HepG2 (cell line): ENCODE measurements around the gene CARS2. TPM values are rescaled to one million over a fixed set of nuclear protein-coding genes. Genes with fewer than 3 reads are reported as not detected.

Experiments used
- AGO1 ChIP-seq: fragments of 200-400 bp; formaldehyde crosslinking; IDR thresholded peaks from 2 replicates; pipeline ENCODE4 v1.6.1; 2017; ENCODE audit warnings: mild to moderate bottlenecking, low read depth, low read length, moderate library complexity; ENCODE audit not compliant: poor library complexity, severe bottlenecking
- ASH2L ChIP-seq: fragments of 300-600, 200-600 bp; sonication (generic); IDR thresholded peaks from 2 replicates; pipeline ENCODE4 v1.7.0; 2017; ENCODE audit warnings: low read depth, mild to moderate bottlenecking, moderate library complexity, mixed read lengths, low read length; ENCODE audit not compliant: insufficient read length
- CBX5 ChIP-seq: sonication (generic); formaldehyde crosslinking; IDR thresholded peaks from 2 replicates; pipeline ENCODE4 v1.4.0; 2020; ENCODE audit warnings: missing genetic modification reagents, borderline replicate concordance
- CHCHD3 ChIP-seq: sonication (generic); formaldehyde crosslinking; IDR thresholded peaks from 2 replicates; pipeline ENCODE4 v1.8.0; 2022; ENCODE audit warnings: mild to moderate bottlenecking, missing genetic modification reagents, moderate library complexity
- CTCF ChIP-seq: sonication (generic); formaldehyde crosslinking; IDR thresholded peaks from 2 replicates; pipeline ENCODE4 v1.5.0; 2020; ENCODE audit warnings: mild to moderate bottlenecking, missing genetic modification reagents, moderate library complexity
- GFI1 ChIP-seq: sonication (generic); formaldehyde crosslinking; IDR thresholded peaks from 2 replicates; pipeline ENCODE4 v1.5.0; 2020; ENCODE audit warnings: missing genetic modification reagents, mild to moderate bottlenecking, borderline replicate concordance
- HNRNPUL1 ChIP-seq: fragments of 200-400 bp; formaldehyde crosslinking; IDR thresholded peaks from 2 replicates; pipeline ENCODE4 v1.6.1; 2017; ENCODE audit warnings: low read depth, mild to moderate bottlenecking, low read length, moderate library complexity
- IRX3 ChIP-seq: sonication (generic); formaldehyde crosslinking; IDR thresholded peaks from 2 replicates; pipeline ENCODE4 v1.8.1; 2023; ENCODE audit warnings: mild to moderate bottlenecking, low read depth, missing genetic modification reagents, borderline replicate concordance
- KDM2A ChIP-seq: sonication (generic); formaldehyde crosslinking; IDR thresholded peaks from 2 replicates; pipeline ENCODE4 v1.4.0; 2020; ENCODE audit warnings: low read depth, missing genetic modification reagents, borderline replicate concordance
- RBM39 ChIP-seq: fragments of 200-400 bp; formaldehyde crosslinking; IDR thresholded peaks from one replicate; pipeline ENCODE4 v1.6.1; 2018; ENCODE audit warnings: antibody characterized with exemption, mild to moderate bottlenecking, low read depth, low read length; ENCODE audit not compliant: poor library complexity, severe bottlenecking
- SP4 ChIP-seq: sonication (generic); formaldehyde crosslinking; IDR thresholded peaks from 2 replicates; pipeline ENCODE4 v1.8.1; 2023; ENCODE audit warnings: mild to moderate bottlenecking, missing genetic modification reagents
- SRF ChIP-seq: IDR thresholded peaks from 2 replicates; pipeline ENCODE4 v1.6.1; 2011; ENCODE audit warnings: mild to moderate bottlenecking, low read depth, low read length, moderate library complexity
- STAG1 ChIP-seq: sonication (generic); formaldehyde crosslinking; IDR thresholded peaks from 2 replicates; pipeline ENCODE4 v1.4.0; 2020; ENCODE audit warnings: missing genetic modification reagents
- UBTF ChIP-seq: sonication (generic); formaldehyde crosslinking; IDR thresholded peaks from 2 replicates; pipeline ENCODE4 v1.4.0; 2020; ENCODE audit warnings: mild to moderate bottlenecking, missing genetic modification reagents
- ZFP82 ChIP-seq: sonication (generic); formaldehyde crosslinking; IDR thresholded peaks from 2 replicates; pipeline ENCODE4 v1.5.1; 2020; ENCODE audit warnings: mild to moderate bottlenecking, missing genetic modification reagents, borderline replicate concordance
- ZNF17 ChIP-seq: sonication (generic); formaldehyde crosslinking; IDR thresholded peaks from 2 replicates; pipeline ENCODE4 v1.5.0; 2020; ENCODE audit warnings: mild to moderate bottlenecking, missing genetic modification reagents
- ZNF619 ChIP-seq: sonication (generic); formaldehyde crosslinking; IDR thresholded peaks from 2 replicates; pipeline ENCODE4 v1.4.0; 2020; ENCODE audit warnings: mild to moderate bottlenecking, missing genetic modification reagents
- ZNF83 ChIP-seq: sonication (generic); formaldehyde crosslinking; IDR thresholded peaks from 2 replicates; pipeline ENCODE4 v1.4.0; 2020; ENCODE audit warnings: missing genetic modification reagents, mild to moderate bottlenecking, borderline replicate concordance
- polyA plus RNA-seq, 8 experiments: library from polyadenylated mRNA; depleted of rRNA in 3 of 8; stranded (reverse) in 7 of 8; unstranded in 1 of 8; fragments of >200 nt; fragmentation: Illumina TruSeq in 4 of 8; extraction: Trizol in 4 of 8; gene quantifications; 2 replicates each; pipeline versions ENCODE4 v1.2.1 to v1.2.3, GENCODE V29; 2011 to 2016; ENCODE audit warnings: low read depth in 4 of 8, missing spikeins in 1 of 8, mixed read lengths in 1 of 8; ENCODE audit not compliant: insufficient read depth in 1 of 8
- total RNA-seq, 5 experiments: library from RNA; depleted of rRNA; stranded (reverse); fragments of >200 nt; fragmentation: Illumina TruSeq; extraction: Trizol; gene quantifications; 2 replicates each; pipeline ENCODE4 v1.2.3, GENCODE V29; 2016; ENCODE audit warnings: low read depth in 1 of 5
- TF ChIP-seq, protein P1 (sequence below): sonication (generic); formaldehyde crosslinking; IDR thresholded peaks from 2 replicates; pipeline ENCODE4 v1.5.0; 2020; ENCODE audit warnings: missing genetic modification reagents, mild to moderate bottlenecking, borderline replicate concordance

CARS2 gene
- total and polyA plus RNA-seq, 2 of the 13 experiments (the other 11 are each of a cell fraction or from before 2014, with no cell fraction given) = 41.1 to 59.3 TPM

- TF ChIP-seq ASH2L (peak; percentile 7), RBM39 (no peak), ZNF83 (CRISPR knock-in tag) (no peak), STAG1 (CRISPR knock-in tag) (peak; percentile 44), SRF (no peak), CTCF (CRISPR knock-in tag) (peak; percentile 52), SP4 (CRISPR knock-in tag) (peak; percentile 58; the same call in 1 of the 2 replicates), CHCHD3 (CRISPR knock-in tag) (0 out of 2 replicates have a peak, but pooled peaks have one; percentile 37), HNRNPUL1 (no peak), UBTF (CRISPR knock-in tag) (0 out of 2 replicates have a peak, but pooled peaks have one; percentile 13), ZNF17 (CRISPR knock-in tag) (0 out of 2 replicates have a peak, but pooled peaks have one; percentile 5), ZFP82 (CRISPR knock-in tag) (peak; percentile 15; the same call in 1 of the 2 replicates), CBX5 (0 out of 2 replicates have a peak, but pooled peaks have one; percentile 14), AGO1 (no peak), GFI1 (CRISPR knock-in tag) (0 out of 2 replicates have a peak, but pooled peaks have one; percentile 34), IRX3 (CRISPR knock-in tag) (0 out of 2 replicates have a peak, but pooled peaks have one; percentile 15), KDM2A (CRISPR knock-in tag) (0 out of 2 replicates have a peak, but pooled peaks have one; percentile 15), ZNF619 (CRISPR knock-in tag) (0 out of 2 replicates have a peak, but pooled peaks have one; percentile 35)
- TF ChIP-seq, protein P1, sequence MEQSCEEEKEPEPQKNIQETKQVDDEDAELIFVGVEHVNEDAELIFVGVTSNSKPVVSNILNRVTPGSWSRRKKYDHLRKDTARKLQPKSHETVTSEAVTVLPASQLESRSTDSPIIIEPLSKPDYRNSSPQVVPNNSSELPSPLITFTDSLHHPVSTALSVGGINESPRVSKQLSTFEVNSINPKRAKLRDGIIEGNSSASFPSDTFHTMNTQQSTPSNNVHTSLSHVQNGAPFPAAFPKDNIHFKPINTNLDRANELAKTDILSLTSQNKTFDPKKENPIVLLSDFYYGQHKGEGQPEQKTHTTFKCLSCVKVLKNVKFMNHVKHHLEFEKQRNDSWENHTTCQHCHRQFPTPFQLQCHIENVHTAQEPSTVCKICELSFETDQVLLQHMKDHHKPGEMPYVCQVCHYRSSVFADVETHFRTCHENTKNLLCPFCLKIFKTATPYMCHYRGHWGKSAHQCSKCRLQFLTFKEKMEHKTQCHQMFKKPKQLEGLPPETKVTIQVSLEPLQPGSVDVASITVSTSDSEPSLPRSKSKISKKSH (CRISPR knock-in tag) = peak; percentile 51; the same call in 1 of the 2 replicates
Observed at GRCh38 chr13:110616103-110617101, 89.5 kb downstream of the CARS2 start (continued).
